H1 (cell line): ENCODE results near the gene UNK. TPM values are rescaled to one million over a fixed set of nuclear protein-coding genes. Genes with fewer than 3 reads are reported as not detected.

Experiments used
- CTCF ChIA-PET: fragments of 300-600 bp; sonication (Branson Sonifier 250); formaldehyde crosslinking; loops from one replicate; lab custom pipeline; 2021; ENCODE audit not compliant: partially characterized antibody; lab: Charles Lee
- POLR2A ChIA-PET: fragments of 300-600 bp; sonication (Branson Sonifier 250); formaldehyde crosslinking; loops from one replicate; lab custom pipeline; 2021; ENCODE audit warnings: inconsistent platforms; ENCODE audit not compliant: partially characterized antibody; lab: Charles Lee
- DNase-seq, 2 experiments: peaks; one replicate each; pipeline versions ENCODE4 v3.0.0 to v3.0.0-alpha.2; 2010 to 2022; ENCODE audit warnings: low spot score in 2 of 2, low read depth in 1 of 2, mixed read lengths in 1 of 2
- FAIRE-seq: peaks from 2 replicates; lab custom pipeline; 2011; peaks lifted over from hg19 to GRCh38; lab: Jason Lieb, UNC
- H2AFZ ChIP-seq: 2 replicates; pipeline ENCODE4 v1.8.1; 2012; ENCODE audit warnings: low read length, inconsistent platforms
- H2AK5ac ChIP-seq: 2 replicates; pipeline ENCODE4 v1.6.1; 2013; ENCODE audit warnings: low read depth, low read length
- H2BK120ac ChIP-seq: replicated peaks from 2 replicates; pipeline ENCODE3; 2013; ENCODE audit warnings: low read depth, low read length, inconsistent platforms
- H2BK12ac ChIP-seq: 2 replicates; pipeline ENCODE4 v1.6.1; 2013; ENCODE audit warnings: low read depth, low read length
- H2BK15ac ChIP-seq: 2 replicates; pipeline ENCODE4 v1.6.1; 2013; ENCODE audit warnings: low read length
- H2BK20ac ChIP-seq: 2 replicates; pipeline ENCODE4 v1.6.1; 2013; ENCODE audit warnings: low read length
- H2BK5ac ChIP-seq: 2 replicates; pipeline ENCODE4 v1.6.1; 2013; ENCODE audit warnings: low read depth, low read length
- H3K14ac ChIP-seq: 2 replicates; pipeline ENCODE4 v1.6.1; 2013; ENCODE audit warnings: inconsistent platforms; ENCODE audit not compliant: insufficient read length
- H3K18ac ChIP-seq: 2 replicates; pipeline ENCODE4 v1.6.1; 2013; ENCODE audit warnings: low read length; ENCODE audit errors: extremely low read depth
- H3K23ac ChIP-seq: 2 replicates; pipeline ENCODE4 v1.6.1; 2013; ENCODE audit warnings: inconsistent platforms; ENCODE audit not compliant: insufficient read length
- H3K23me2 ChIP-seq: 2 replicates; pipeline ENCODE4 v1.6.1; 2013; ENCODE audit warnings: low read depth, low read length
- H3K27ac ChIP-seq: 2 replicates; pipeline ENCODE4 v1.6.1; 2011; ENCODE audit warnings: low read depth, low read length, inconsistent platforms
- H3K27me3 ChIP-seq, 4 experiments: replicated peaks in 1 of 4; 1 replicate in 1 of 4; 2 replicates in 3 of 4; pipeline versions ENCODE4 v1.6.1 to v1.8.1; 2011 to 2013; ENCODE audit warnings: low read length in 3 of 4, mild to moderate bottlenecking in 3 of 4, inconsistent platforms in 2 of 4, mixed read lengths in 2 of 4, moderate library complexity in 1 of 4; ENCODE audit not compliant: control insufficient read depth in 3 of 4, insufficient read depth in 3 of 4; ENCODE audit errors: extremely low read depth in 1 of 4
- H3K36me3 ChIP-seq, 4 experiments: 2 replicates each; pipeline versions ENCODE4 v1.6.1 to v1.8.1; 2011 to 2013; ENCODE audit warnings: mild to moderate bottlenecking in 4 of 4, low read length in 3 of 4, moderate library complexity in 2 of 4, control low read depth in 1 of 4, inconsistent platforms in 1 of 4; ENCODE audit not compliant: insufficient read depth in 4 of 4, control insufficient read depth in 2 of 4
- H3K4ac ChIP-seq: replicated peaks from 2 replicates; pipeline ENCODE3; 2013; ENCODE audit warnings: low read length, low read depth, mixed read lengths, inconsistent platforms; ENCODE audit not compliant: insufficient read length
- H3K4me1 ChIP-seq, 4 experiments: replicated peaks in 1 of 4; 1 replicate in 1 of 4; 2 replicates in 3 of 4; pipeline versions ENCODE4 v1.6.1 to v1.8.1; 2011 to 2013; ENCODE audit warnings: low read length in 3 of 4, inconsistent platforms in 2 of 4, mixed read lengths in 1 of 4; ENCODE audit not compliant: insufficient read depth in 4 of 4, control insufficient read depth in 3 of 4
- H3K4me2 ChIP-seq, 2 experiments: 2 replicates each; pipeline versions ENCODE4 v1.6.1 to v1.8.1; 2011 to 2013; ENCODE audit warnings: low read depth in 2 of 2, low read length in 2 of 2, control low read depth in 1 of 2, inconsistent platforms in 1 of 2, mild to moderate bottlenecking in 1 of 2; ENCODE audit not compliant: insufficient read depth in 1 of 2
- H3K4me3 ChIP-seq, 4 experiments: fragments of 200-600, 300-600 bp in 1 of 4; sonication (generic), shearing (Covaris generic), sonication (Bioruptor Twin) in 1 of 4; 2 replicates each; pipeline versions ENCODE4 v1.5.1 to v1.8.1; 2011 to 2016; ENCODE audit warnings: low read length in 4 of 4, low read depth in 3 of 4, control low read depth in 2 of 4, inconsistent platforms in 2 of 4, mild to moderate bottlenecking in 2 of 4, mixed read lengths in 1 of 4, moderate library complexity in 1 of 4; ENCODE audit not compliant: insufficient read depth in 2 of 4; ENCODE audit errors: extremely low read depth in 1 of 4
- H3K56ac ChIP-seq: replicated peaks from 2 replicates; pipeline ENCODE3; 2013; ENCODE audit warnings: low read depth, mild to moderate bottlenecking, mixed read lengths, low read length, inconsistent platforms; ENCODE audit not compliant: insufficient read length
- H3K79me1 ChIP-seq: 2 replicates; pipeline ENCODE4 v1.6.1; 2013; ENCODE audit warnings: low read depth, low read length, control low read depth
- H3K79me2 ChIP-seq, 2 experiments: 2 replicates each; pipeline versions ENCODE4 v1.6.1 to v1.8.1; 2012 to 2013; ENCODE audit warnings: low read length in 2 of 2, mild to moderate bottlenecking in 2 of 2, inconsistent platforms in 1 of 2; ENCODE audit not compliant: insufficient read depth in 2 of 2, control insufficient read depth in 1 of 2
- H3K9ac ChIP-seq, 4 experiments: replicated peaks in 1 of 4; 1 replicate in 1 of 4; 2 replicates in 3 of 4; pipeline versions ENCODE4 v1.6.1 to v1.8.1; 2011 to 2013; ENCODE audit warnings: low read depth in 3 of 4, low read length in 3 of 4, control low read depth in 2 of 4, mild to moderate bottlenecking in 2 of 4, moderate library complexity in 2 of 4, inconsistent platforms in 1 of 4; ENCODE audit errors: extremely low read depth in 1 of 4
- H3K9me3 ChIP-seq, 2 experiments: 2 replicates each; pipeline versions ENCODE4 v1.6.1 to v1.8.1; 2012 to 2013; ENCODE audit warnings: mild to moderate bottlenecking in 2 of 2, moderate library complexity in 2 of 2, control low read depth in 1 of 2, inconsistent platforms in 1 of 2, low read depth in 1 of 2, low read length in 1 of 2, mixed read lengths in 1 of 2; ENCODE audit not compliant: insufficient read depth in 2 of 2
- H4K20me1 ChIP-seq, 2 experiments: replicated peaks in 1 of 2; 2 replicates each; pipeline versions ENCODE3 to v1.8.1; 2011 to 2013; ENCODE audit warnings: inconsistent platforms in 2 of 2, low read length in 2 of 2, mild to moderate bottlenecking in 1 of 2; ENCODE audit not compliant: insufficient read depth in 2 of 2, control insufficient read depth in 1 of 2
- H4K5ac ChIP-seq: 2 replicates; pipeline ENCODE4 v1.6.1; 2013; ENCODE audit warnings: low read length, low read depth, mixed read lengths, inconsistent platforms; ENCODE audit not compliant: insufficient read length
- H4K8ac ChIP-seq: 2 replicates; pipeline ENCODE4 v1.8.0; 2013; ENCODE audit warnings: mild to moderate bottlenecking, moderate library complexity, low read length, inconsistent platforms; ENCODE audit not compliant: insufficient read depth; ENCODE audit errors: extremely low read depth
- H4K91ac ChIP-seq: replicated peaks from 2 replicates; pipeline ENCODE3; 2013; ENCODE audit warnings: low read length, mixed read lengths, inconsistent platforms; ENCODE audit not compliant: insufficient read length
- CTBP2 ChIP-seq: IDR thresholded peaks from 2 replicates; pipeline ENCODE4 v1.7.0; 2011; ENCODE audit warnings: borderline replicate concordance, mild to moderate bottlenecking, moderate library complexity, mixed read lengths, low read length; ENCODE audit not compliant: insufficient read depth, insufficient read length
- FOSL1 ChIP-seq: IDR thresholded peaks from 2 replicates; pipeline ENCODE4 v1.6.1; 2011; ENCODE audit warnings: mild to moderate bottlenecking, low read depth, low read length, moderate library complexity; ENCODE audit not compliant: insufficient read depth
- KDM5A ChIP-seq: fragments of 200-600 bp; IDR thresholded peaks from 2 replicates; pipeline ENCODE4 v1.7.1; 2012; ENCODE audit warnings: mild to moderate bottlenecking, low read length, inconsistent platforms, mixed read lengths
- MAFK ChIP-seq: IDR thresholded peaks from 2 replicates; pipeline ENCODE4 v1.6.1; 2012; ENCODE audit warnings: low read depth, mild to moderate bottlenecking, improper control_type of control experiment, low read length
- PHF8 ChIP-seq: fragments of 200-600 bp; sonication (generic); conservative IDR thresholded peaks from 2 replicates; pipeline ENCODE4 v1.7.1; 2012; ENCODE audit warnings: low read depth, mild to moderate bottlenecking, inconsistent platforms, low read length, moderate library complexity
- POLR2AphosphoS5 ChIP-seq: IDR thresholded peaks from 2 replicates; pipeline ENCODE4 v1.6.1; 2011; ENCODE audit warnings: low read depth, low read length
- RFX5 ChIP-seq: IDR thresholded peaks from 2 replicates; pipeline ENCODE4 v1.6.1; 2011; ENCODE audit warnings: low read depth, low read length, improper control_type of control experiment, borderline replicate concordance
- SP1 ChIP-seq: IDR thresholded peaks from 2 replicates; pipeline ENCODE4 v1.6.1; 2011; ENCODE audit warnings: low read depth, low read length
- SP4 ChIP-seq: IDR thresholded peaks from 2 replicates; pipeline ENCODE4 v1.6.1; 2012; ENCODE audit warnings: low read length, inconsistent platforms
- TAF7 ChIP-seq: optimal IDR thresholded peaks from 2 replicates; pipeline ENCODE3; 2011; ENCODE audit warnings: low read depth, mild to moderate bottlenecking, inconsistent platforms, low read length, moderate library complexity, borderline replicate concordance
- WGBS, 2 experiments: shearing (Covaris generic) in 1 of 2; methylation state at CpG; one replicate each; pipeline versions ENCODE4 v1.1.6 to v1.1.7; 2013 to 2015; ENCODE audit warnings: low lambda C conversion rate in 2 of 2, mixed read lengths in 2 of 2, inconsistent platforms in 1 of 2, low coverage in 1 of 2, missing lambda C conversion rate in 1 of 2; ENCODE audit not compliant: insufficient replicate concordance in 2 of 2, insufficient coverage in 1 of 2, insufficient read length in 1 of 2; ENCODE audit errors: extremely low coverage in 1 of 2, missing lambda C conversion rate in 1 of 2; 5-methylcytosine and 5-hydroxymethylcytosine counted together
- polyA plus RNA-seq, 7 experiments: library from polyadenylated mRNA; depleted of rRNA in 3 of 7; stranded (reverse) in 5 of 7; unstranded in 2 of 7; fragments of >200 nt in 5 of 7; fragments of 200-250 nt in 2 of 7; gene quantifications; 1 replicate in 5 of 7; 2 replicates in 1 of 7; 4 replicates in 1 of 7; pipeline versions ENCODE4 v1.2.1 to v1.2.3, GENCODE V29; 2011 to 2013; ENCODE audit warnings: missing spikeins in 2 of 7, mixed read lengths in 2 of 7
- total RNA-seq: library from RNA; stranded (reverse); fragmentation: NEBNext Ultra II Directional; extraction: Animal tissue kit (Norgen Biotek cat#: 25700); gene quantifications from 2 replicates; pipeline ENCODE4 v1.2.1, GENCODE V29; 2021

Gene UNK
- total and polyA plus RNA-seq, 2 of the 8 experiments (the other 6 are each of a cell fraction or from before 2014, with no cell fraction given), result 24.2 to 33.3 TPM

GRCh38 chr17:75844530-75845057 lies 60.0 kb downstream of the UNK start:
- Histone ChIP-seq H3K4me2 (no peak overlapping the region), H3K27me3 (no peaks in the 10 kb centered on the region)
- TF ChIP-seq RFX5, result no peak
- TF ChIP-seq FOSL1, result no peak
- no peak for TF ChIP-seq PHF8
- no peak for TF ChIP-seq SP1
- TF ChIP-seq SP4, result no peak
- no peak for TF ChIP-seq MAFK
- no peak for TF ChIP-seq KDM5A
- TF ChIP-seq POLR2AphosphoS5, result no peak
- TF ChIP-seq TAF7, result no peak
- TF ChIP-seq CTBP2, result no peak

More at GRCh38 chr17:75844530-75845057, 60.0 kb downstream of the UNK start:
- peak overlapping the region; percentile 95 for H3K18ac ChIP-seq
- no peaks in the 10 kb centered on the region for H3K79me2 ChIP-seq
- no peak overlapping the region for H2BK120ac ChIP-seq
- peaks cover 4 to 5% of the 10 kb centered on the region in 2 experiments for H4K20me1 ChIP-seq
- peak overlapping the region; percentile 4; the same call in 1 of the 2 replicates for H4K8ac ChIP-seq
- H3K4me1 ChIP-seq, result peaks cover 0 to 8% (median 6%) of the 10 kb centered on the region in 4 experiments; a peak in 4 of 7 replicates
- H3K27ac ChIP-seq, result no peak overlapping the region
- peak overlapping the region; percentile 69; the same call in 1 of the 2 replicates for H2BK5ac ChIP-seq
- H3K4ac ChIP-seq, result no peak overlapping the region
- no peak overlapping the region for H2BK15ac ChIP-seq
- no peak for FAIRE-seq
- no peak overlapping the region for H4K91ac ChIP-seq
- no peak overlapping the region for H3K4me3 ChIP-seq
- no peak overlapping the region for H4K5ac ChIP-seq
- no peak overlapping the region for H3K56ac ChIP-seq
- H3K9ac ChIP-seq, result no peak overlapping the region
- no peak overlapping the region for H2AK5ac ChIP-seq
- no peak overlapping the region for H2BK12ac ChIP-seq
- no peak overlapping the region for H2AFZ ChIP-seq
- H3K23me2 ChIP-seq, result no peaks in the 10 kb centered on the region
- H2BK20ac ChIP-seq, result no peak overlapping the region
- ChIA-PET CTCF (interaction anchor here (0.7 to 27.2 kb wide), 12 partner anchors 14 to 160 kb away, joined by 3 to 563 read pairs (median 6); partner anchors contain the start of genes UNK and WBP2), POLR2A (interaction anchor here (1.0 to 4.3 kb wide), 7 partner anchors 11 to 65 kb away, joined by 3 to 36 read pairs (median 6); partner anchors contain the start of genes TRIM47 and WBP2)
- peaks cover 2 to 20% (median 17%) of the 10 kb centered on the region in 4 experiments for H3K36me3 ChIP-seq
- H3K14ac ChIP-seq, result no peak overlapping the region
- DNase-seq, result no peak
- 72% methylated on average over 2 of the region's 14 CpGs; no CpG with 5 or more reads in 1 of the 2 experiments for WGBS, 2 experiments
- no peaks in the 10 kb centered on the region for H3K79me1 ChIP-seq
- H3K9me3 ChIP-seq, result no peaks in the 10 kb centered on the region
- H3K23ac ChIP-seq, result no peak overlapping the region
